Glutamatergic neuron (in vitro differentiated cells): ENCODE data around the gene TRPM3. TPM values are rescaled to one million over a fixed set of nuclear protein-coding genes. Genes with fewer than 3 reads are reported as not detected.

Experiments
- DNase-seq: peaks from one replicate; pipeline ENCODE4 v3.0.0; 2022
- H3K27ac Mint-ChIP-seq: one replicate; pipeline ENCODE4 v1.8.0; 2020; ENCODE audit warnings: mild to moderate bottlenecking, mixed read lengths, inconsistent platforms; ENCODE audit not compliant: unreplicated experiment
- H3K27me3 Mint-ChIP-seq: one replicate; pipeline ENCODE4 v1.8.0; 2020; ENCODE audit warnings: mild to moderate bottlenecking, moderate library complexity, mixed read lengths, inconsistent platforms; ENCODE audit not compliant: unreplicated experiment
- H3K36me3 Mint-ChIP-seq: one replicate; pipeline ENCODE4 v1.8.0; 2020; ENCODE audit warnings: mild to moderate bottlenecking, mixed read lengths, inconsistent platforms; ENCODE audit not compliant: unreplicated experiment
- H3K4me1 Mint-ChIP-seq: one replicate; pipeline ENCODE4 v1.8.0; 2020; ENCODE audit warnings: mild to moderate bottlenecking, low read depth, mixed read lengths, inconsistent platforms; ENCODE audit not compliant: unreplicated experiment
- H3K4me3 Mint-ChIP-seq: one replicate; pipeline ENCODE4 v1.8.0; 2020; ENCODE audit warnings: mild to moderate bottlenecking, mixed read lengths, inconsistent platforms; ENCODE audit not compliant: unreplicated experiment
- H3K9me3 Mint-ChIP-seq: one replicate; pipeline ENCODE4 v1.8.0; 2020; ENCODE audit warnings: mild to moderate bottlenecking, moderate library complexity, mixed read lengths, inconsistent platforms; ENCODE audit not compliant: unreplicated experiment
- total RNA-seq: library from RNA; stranded (reverse); fragmentation: NEBNext Ultra II Directional; extraction: Animal tissue kit (Norgen Biotek cat#: 25700); gene quantifications from one replicate; pipeline ENCODE4 v1.2.1, GENCODE V29; 2021; ENCODE audit not compliant: unreplicated experiment
- TF ChIP-seq, protein P1 (sequence below): fragments of 200-600 bp; sonication (generic); IDR thresholded peaks from one replicate; pipeline ENCODE4 v1.5.0; 2021; ENCODE audit not compliant: partially characterized antibody, unreplicated experiment

TRPM3 gene
- total RNA-seq, 1 donor from 2014 or later: 3.3 TPM

DNA sequence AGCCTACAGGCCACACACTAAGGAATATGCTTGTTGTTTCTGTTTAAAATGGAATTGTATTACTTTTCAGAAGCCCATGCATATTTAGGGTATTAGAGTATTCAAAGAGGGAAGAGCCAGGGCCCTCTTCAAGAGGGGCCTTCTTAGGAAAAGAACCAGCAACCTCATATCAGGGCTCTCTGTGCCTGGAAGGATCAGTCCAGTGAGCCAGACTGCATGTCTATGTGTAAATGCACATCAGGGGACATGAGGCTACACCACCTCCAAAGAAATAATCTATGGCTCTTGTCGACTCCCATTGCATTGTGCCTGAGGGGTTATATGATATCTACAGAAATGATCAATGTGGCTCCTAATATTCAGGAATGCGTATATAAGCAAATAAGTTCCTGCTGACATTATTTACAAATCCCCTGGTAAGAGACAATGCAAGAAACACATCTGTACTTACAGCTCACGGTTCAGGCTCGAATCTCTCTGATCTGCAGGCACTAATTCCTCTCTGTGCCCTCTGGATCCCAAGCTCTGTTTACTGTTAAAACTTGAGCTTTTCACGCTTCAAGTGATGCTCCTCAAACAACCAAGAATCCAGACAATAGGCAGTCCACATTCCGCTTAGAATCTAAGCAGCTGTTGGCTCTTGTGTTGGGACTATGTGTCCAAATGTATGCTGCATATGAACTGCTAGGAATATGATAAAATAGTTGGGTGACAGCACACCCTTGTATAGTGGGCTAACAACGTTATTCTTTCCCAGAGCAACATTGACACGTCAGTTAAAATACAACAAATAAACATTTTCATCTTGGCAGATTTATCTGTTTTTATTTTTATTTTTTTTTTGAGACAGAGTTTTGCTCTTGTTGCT, 556.7 kb downstream of the TRPM3 start:
- no peak overlapping the region for H3K27ac Mint-ChIP-seq
- TF ChIP-seq, protein P1, sequence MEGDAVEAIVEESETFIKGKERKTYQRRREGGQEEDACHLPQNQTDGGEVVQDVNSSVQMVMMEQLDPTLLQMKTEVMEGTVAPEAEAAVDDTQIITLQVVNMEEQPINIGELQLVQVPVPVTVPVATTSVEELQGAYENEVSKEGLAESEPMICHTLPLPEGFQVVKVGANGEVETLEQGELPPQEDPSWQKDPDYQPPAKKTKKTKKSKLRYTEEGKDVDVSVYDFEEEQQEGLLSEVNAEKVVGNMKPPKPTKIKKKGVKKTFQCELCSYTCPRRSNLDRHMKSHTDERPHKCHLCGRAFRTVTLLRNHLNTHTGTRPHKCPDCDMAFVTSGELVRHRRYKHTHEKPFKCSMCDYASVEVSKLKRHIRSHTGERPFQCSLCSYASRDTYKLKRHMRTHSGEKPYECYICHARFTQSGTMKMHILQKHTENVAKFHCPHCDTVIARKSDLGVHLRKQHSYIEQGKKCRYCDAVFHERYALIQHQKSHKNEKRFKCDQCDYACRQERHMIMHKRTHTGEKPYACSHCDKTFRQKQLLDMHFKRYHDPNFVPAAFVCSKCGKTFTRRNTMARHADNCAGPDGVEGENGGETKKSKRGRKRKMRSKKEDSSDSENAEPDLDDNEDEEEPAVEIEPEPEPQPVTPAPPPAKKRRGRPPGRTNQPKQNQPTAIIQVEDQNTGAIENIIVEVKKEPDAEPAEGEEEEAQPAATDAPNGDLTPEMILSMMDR: no peak
- no peaks in the 10 kb centered on the region for H3K4me1 Mint-ChIP-seq
- no peaks in the 10 kb centered on the region for H3K9me3 Mint-ChIP-seq
- H3K36me3 Mint-ChIP-seq: no peaks in the 10 kb centered on the region
- DNase-seq: no peak
- no peaks in the 10 kb centered on the region for H3K27me3 Mint-ChIP-seq
- H3K4me3 Mint-ChIP-seq: no peak overlapping the region

DNA sequence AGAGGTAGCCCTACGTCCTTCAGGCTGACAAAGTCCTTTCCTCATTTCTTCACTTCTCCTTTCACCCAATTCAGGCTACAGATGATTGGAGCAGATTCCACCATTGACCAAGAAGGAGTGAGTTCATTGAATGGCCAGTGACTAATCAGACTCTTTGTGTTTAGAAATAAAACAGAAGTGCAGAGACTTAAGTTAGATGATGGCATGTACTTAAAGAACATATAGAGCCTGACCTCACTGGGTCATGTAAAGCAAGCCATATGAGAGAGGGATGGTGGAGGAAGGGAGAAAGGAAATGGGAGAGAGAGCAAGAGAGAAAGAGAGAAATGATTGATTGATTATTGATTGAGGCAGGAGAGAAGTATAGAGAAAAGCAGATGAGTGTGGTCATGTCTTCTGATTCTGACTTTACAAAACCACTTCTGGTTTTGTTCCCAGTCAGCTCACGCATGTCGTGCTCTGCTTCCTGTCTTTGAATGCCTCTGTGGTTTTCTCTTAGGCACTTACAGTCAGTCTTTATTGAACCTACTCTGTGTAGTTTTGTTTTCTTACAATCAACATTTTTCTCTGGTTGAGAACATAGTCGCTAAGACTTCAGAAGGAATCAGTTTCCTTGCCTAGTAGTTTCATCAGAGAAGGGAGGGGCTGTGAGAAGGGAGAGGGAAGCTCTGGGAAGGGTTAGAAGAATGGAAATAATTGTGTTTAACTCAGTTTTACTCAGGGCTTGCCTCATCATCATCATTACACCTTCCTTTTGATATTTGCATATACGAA, 557.8 kb downstream of the TRPM3 start:
- Mint-ChIP-seq H3K27ac (no peak overlapping the region), H3K4me3 (no peak overlapping the region), H3K9me3 (no peaks in the 10 kb centered on the region), H3K27me3 (no peaks in the 10 kb centered on the region), H3K36me3 (no peaks in the 10 kb centered on the region), H3K4me1 (no peaks in the 10 kb centered on the region)
- DNase-seq: no peak
- TF ChIP-seq, protein P1: no peak

DNA sequence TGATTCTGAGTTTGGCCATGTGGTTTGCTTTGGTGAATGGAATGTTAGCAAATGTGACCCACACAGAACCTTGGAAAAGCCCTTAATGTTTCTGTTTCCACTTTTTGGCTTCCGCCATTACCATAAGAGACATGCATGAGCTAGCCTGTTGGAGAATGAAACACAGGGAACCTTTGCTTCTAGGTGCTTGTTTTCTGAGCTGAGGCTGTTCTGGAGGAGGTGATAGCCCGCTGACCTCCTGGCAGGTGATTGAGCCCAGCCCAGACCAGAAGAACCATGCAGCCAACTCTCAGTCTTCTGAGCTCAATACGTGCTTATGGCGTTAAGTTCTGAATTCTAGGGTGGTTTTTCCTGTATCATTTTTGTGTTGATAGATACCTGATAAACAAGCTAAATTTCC, 558.4 kb downstream of the TRPM3 start:
- H3K27ac Mint-ChIP-seq: no peak overlapping the region
- H3K27me3 Mint-ChIP-seq: no peaks in the 10 kb centered on the region
- no peak for DNase-seq
- H3K36me3 Mint-ChIP-seq: no peaks in the 10 kb centered on the region
- H3K4me3 Mint-ChIP-seq: no peak overlapping the region
- no peaks in the 10 kb centered on the region for H3K9me3 Mint-ChIP-seq
- TF ChIP-seq, protein P1: no peak
- no peaks in the 10 kb centered on the region for H3K4me1 Mint-ChIP-seq

DNA sequence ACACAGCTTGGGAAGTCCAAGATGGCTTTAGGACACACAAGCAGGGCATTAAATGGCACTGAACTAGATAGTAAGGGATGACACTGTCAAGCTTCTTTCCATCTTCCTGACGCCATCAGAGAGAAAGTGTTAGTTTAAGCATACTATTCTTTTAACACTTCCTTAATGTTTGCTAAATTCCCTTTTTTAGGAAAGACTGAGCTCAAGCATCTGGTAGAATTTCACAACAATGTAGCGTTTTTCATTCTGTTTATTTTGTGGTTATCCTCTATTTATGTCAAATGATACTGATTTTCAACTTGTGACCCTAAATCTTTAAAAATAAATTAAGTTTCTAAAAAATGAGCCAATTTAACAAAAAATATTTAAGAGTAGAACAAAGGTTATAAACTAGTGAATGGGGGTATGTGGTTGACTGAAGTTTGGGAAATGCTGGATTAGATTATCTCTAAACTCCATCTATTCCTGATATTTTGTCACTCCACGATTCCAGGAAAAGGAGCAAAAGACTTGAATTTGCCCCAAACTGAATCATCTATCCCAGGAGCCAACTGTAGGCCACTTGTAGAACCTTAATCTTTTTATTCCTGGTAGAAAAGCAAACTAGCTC, 559.5 kb downstream of the TRPM3 start:
- Mint-ChIP-seq H3K27me3 (no peaks in the 10 kb centered on the region), H3K9me3 (no peaks in the 10 kb centered on the region), H3K36me3 (no peaks in the 10 kb centered on the region), H3K4me3 (no peak overlapping the region), H3K4me1 (no peaks in the 10 kb centered on the region), H3K27ac (no peak overlapping the region)
- TF ChIP-seq, protein P1: no peak
- no peak for DNase-seq

DNA sequence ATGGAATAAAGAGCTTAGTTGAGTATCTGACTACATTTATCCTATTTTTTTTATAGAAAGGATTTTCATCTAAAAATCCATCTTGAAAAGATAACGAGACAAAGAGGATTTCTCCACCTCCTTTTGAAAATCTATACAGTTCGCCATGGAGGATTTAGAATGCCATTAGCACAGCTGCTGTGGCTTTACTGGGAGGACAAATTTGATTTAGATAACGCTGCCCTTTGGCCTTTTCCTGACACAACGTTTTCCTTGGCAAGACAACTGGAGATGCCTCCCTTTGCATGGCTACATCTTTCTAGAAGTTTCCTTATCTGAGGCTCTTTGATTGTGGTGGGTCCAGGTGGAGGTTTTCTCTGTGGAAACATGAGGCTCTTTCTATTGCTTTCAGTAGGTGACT, 560.3 kb downstream of the TRPM3 start:
- Mint-ChIP-seq H3K9me3 (no peaks in the 10 kb centered on the region), H3K36me3 (no peaks in the 10 kb centered on the region), H3K4me1 (no peaks in the 10 kb centered on the region), H3K4me3 (no peak overlapping the region), H3K27ac (no peak overlapping the region), H3K27me3 (no peaks in the 10 kb centered on the region)
- DNase-seq: no peak
- TF ChIP-seq, protein P1: no peak
